Measurements from ENCODE around the gene RTBDN.
"Not testable (repeated sequence)": the region's sequence is repeated elsewhere in the genome, so short reads cannot be mapped to it uniquely, and the experiment has no call there.

RTBDN gene

GRCh38 chr19:12833738-12834565, 427 bp downstream of the RTBDN start:
- peak; percentile 36 for DNase-seq (ENCODE audit: low read depth)
- TF ChIP-seq CTCF (IDR thresholded peaks at IDR 0.05; ENCODE audit: insufficient read depth, low read depth, low read length, missing control alignments) = no peak
- H3K4me3 ChIP-seq (ENCODE audit: low read length) = peak overlapping the region; percentile 30

- no peak for TF ChIP-seq CTCF (IDR thresholded peaks at IDR 0.05; ENCODE audit: insufficient read depth, low read depth, low read length, missing control alignments)
- peak overlapping the region; percentile 19 for H3K4me3 ChIP-seq (ENCODE audit: low read length)
- no peak for DNase-seq (ENCODE audit: low read depth)
These were observed 1.0 kb downstream of the RTBDN start for GRCh38 chr19:12833418-12833737.

- DNase-seq (ENCODE audit: low read depth) = peak; percentile 32
- TF ChIP-seq CTCF (IDR thresholded peaks at IDR 0.05; ENCODE audit: insufficient read depth, low read depth, low read length, missing control alignments) = no peak
- H3K4me3 ChIP-seq (ENCODE audit: low read length) = no peak overlapping the region
These were observed 5.9 kb downstream of the RTBDN start for GRCh38 chr19:12828494-12828893.

GRCh38 chr19:12825254-12826131, 8.9 kb downstream of the RTBDN start:
- DNase-seq (ENCODE audit: low read depth) = no peak
- peak; percentile 28 for TF ChIP-seq CTCF (IDR thresholded peaks at IDR 0.05; ENCODE audit: insufficient read depth, low read depth, low read length, missing control alignments)
- no peak overlapping the region for H3K4me3 ChIP-seq (ENCODE audit: low read length)

GRCh38 chr19:12821761-12822160, 12.6 kb downstream of the RTBDN start:
- peak; percentile 27 for DNase-seq (ENCODE audit: low read depth)
- no peak for TF ChIP-seq CTCF (IDR thresholded peaks at IDR 0.05; ENCODE audit: insufficient read depth, low read depth, low read length, missing control alignments)
- H3K4me3 ChIP-seq (ENCODE audit: low read length) = no peak overlapping the region

- DNase-seq (ENCODE audit: low read depth); H3K4me3 ChIP-seq (ENCODE audit: low read length): not testable (repeated sequence)
These were observed 16.6 kb downstream of the RTBDN start for GRCh38 chr19:12817810-12818209.

- H3K4me3 ChIP-seq (ENCODE audit: low read length); DNase-seq (ENCODE audit: low read depth): not testable (repeated sequence)
These were observed 17.2 kb downstream of the RTBDN start for GRCh38 chr19:12817188-12817587.
